SU-DHL-6 (cell line): ENCODE data around the gene RAB3C.

Experiments used
- H2AFZ ChIP-seq: fragments of 200-600 bp; sonication (generic); 2 replicates; pipeline ENCODE4 v1.6.1; 2014; ENCODE audit warnings: low read depth, mild to moderate bottlenecking, moderate library complexity, mixed read lengths, antibody characterized with exemption, low read length; ENCODE audit not compliant: severe bottlenecking
- H3F3A ChIP-seq: fragments of 200-600 bp; shearing (Covaris generic); 2 replicates; pipeline ENCODE4 v1.6.0; 2016; ENCODE audit warnings: antibody characterized with exemption, mild to moderate bottlenecking; ENCODE audit not compliant: insufficient read depth
- H3K27ac ChIP-seq: fragments of 200-600 bp; sonication (generic); 2 replicates; pipeline ENCODE4 v1.5.1; 2016; ENCODE audit warnings: low read depth, mild to moderate bottlenecking, low read length, moderate library complexity, mixed read lengths
- H3K27me3 ChIP-seq: fragments of 200-600 bp; sonication (generic), shearing (Covaris generic); 2 replicates; pipeline ENCODE4 v1.6.0; 2014; ENCODE audit warnings: mild to moderate bottlenecking, low read length
- H3K36me3 ChIP-seq: fragments of 200-600 bp; sonication (generic); 2 replicates; pipeline ENCODE4 v1.6.1; 2014; ENCODE audit warnings: mild to moderate bottlenecking, low read length, mixed read lengths
- H3K4me2 ChIP-seq: fragments of 300-600, 200-600 bp; shearing (Covaris generic), sonication (generic); 2 replicates; pipeline ENCODE4 v1.6.0; 2014; ENCODE audit warnings: low read length, low read depth, mild to moderate bottlenecking; ENCODE audit not compliant: poor library complexity, severe bottlenecking
- H3K4me3 ChIP-seq: fragments of 200-600 bp; sonication (generic); 2 replicates; pipeline ENCODE4 v1.5.1; 2014; ENCODE audit warnings: antibody characterized with exemption, low read length, mild to moderate bottlenecking, mixed read lengths; ENCODE audit not compliant: insufficient read depth, poor library complexity, severe bottlenecking
- H3K79me2 ChIP-seq: fragments of 200-600 bp; sonication (generic); 2 replicates; pipeline ENCODE4 v1.6.1; 2014; ENCODE audit warnings: mild to moderate bottlenecking, low read length, moderate library complexity; ENCODE audit not compliant: insufficient read depth
- H3K9ac ChIP-seq: fragments of 200-600 bp; sonication (generic); 2 replicates; pipeline ENCODE4 v1.7.0; 2014; ENCODE audit warnings: mild to moderate bottlenecking, low read length
- H3K9me2 ChIP-seq: fragments of 200-600 bp; sonication (generic); replicated peaks from 2 replicates; pipeline ENCODE4 v1.6.1; 2014; ENCODE audit warnings: low read length; ENCODE audit not compliant: insufficient read depth
- H3K9me3 ChIP-seq: fragments of 200-600 bp; sonication (generic); 2 replicates; pipeline ENCODE4 v1.6.1; 2014; ENCODE audit warnings: low read length, mixed read lengths; ENCODE audit not compliant: insufficient read depth
- H4K20me1 ChIP-seq: fragments of 200-600 bp; sonication (generic); 2 replicates; pipeline ENCODE4 v1.6.1; 2014; ENCODE audit warnings: low read depth, mild to moderate bottlenecking, antibody characterized with exemption, low read length, moderate library complexity, mixed read lengths
- CTCF ChIP-seq: fragments of 200-600 bp; sonication (generic); IDR thresholded peaks from one replicate; pipeline ENCODE4 v1.5.1; 2017; ENCODE audit warnings: antibody characterized with exemption, mild to moderate bottlenecking, low read length, moderate library complexity; ENCODE audit not compliant: insufficient read depth, poor library complexity, severe bottlenecking
- EZH2phosphoT487 ChIP-seq: fragments of 200-600 bp; sonication (generic), shearing (Covaris generic); conservative IDR thresholded peaks from 2 replicates; pipeline ENCODE4 v1.6.1; 2018; ENCODE audit warnings: mild to moderate bottlenecking, antibody characterized with exemption, low read length, moderate library complexity, mixed read lengths

The RAB3C gene

GRCh38 chr5:58898538-58898937 is 315.7 kb downstream of the RAB3C start:
- Histone ChIP-seq H3K9me3 (no peaks in the 10 kb centered on the region), H3K27me3 (no peaks in the 10 kb centered on the region), H3K79me2 (no peaks in the 10 kb centered on the region)

GRCh38 chr5:58901271-58901670 is 318.4 kb downstream of the RAB3C start:
- no peaks in the 10 kb centered on the region for H3K27me3 ChIP-seq
- no peaks in the 10 kb centered on the region for H3K9me3 ChIP-seq
- no peaks in the 10 kb centered on the region for H4K20me1 ChIP-seq
- H3K36me3 ChIP-seq, result no peaks in the 10 kb centered on the region
- H3K4me2 ChIP-seq, result no peak overlapping the region
- H3K9ac ChIP-seq, result no peak overlapping the region
- no peak overlapping the region for H3K27ac ChIP-seq
- H3K79me2 ChIP-seq, result no peaks in the 10 kb centered on the region
- no peak overlapping the region for H2AFZ ChIP-seq
- H3K4me3 ChIP-seq, result no peak overlapping the region
- H3K9me2 ChIP-seq, result no peaks in the 10 kb centered on the region
- H3F3A ChIP-seq, result no peaks in the 10 kb centered on the region
- TF ChIP-seq CTCF, result no peak
- TF ChIP-seq EZH2phosphoT487, result no peak

More at GRCh38 chr5:58898538-58898937, 315.7 kb downstream of the RAB3C start:
- Histone ChIP-seq H3K4me2 (no peak overlapping the region), H3K9ac (no peak overlapping the region), H3K27ac (no peak overlapping the region), H3K9me2 (no peaks in the 10 kb centered on the region), H3K4me3 (no peak overlapping the region), H4K20me1 (no peaks in the 10 kb centered on the region), H3F3A (no peaks in the 10 kb centered on the region), H2AFZ (no peak overlapping the region), H3K36me3 (no peaks in the 10 kb centered on the region)
- TF ChIP-seq CTCF (no peak), EZH2phosphoT487 (no peak)

GRCh38 chr5:58902305-58902704 is 319.4 kb downstream of the RAB3C start:
- Histone ChIP-seq H2AFZ (no peak overlapping the region), H3K4me2 (no peak overlapping the region), H3K9me3 (no peaks in the 10 kb centered on the region), H3K9me2 (no peaks in the 10 kb centered on the region), H3K27me3 (no peaks in the 10 kb centered on the region), H4K20me1 (no peaks in the 10 kb centered on the region), H3K27ac (no peak overlapping the region), H3F3A (no peaks in the 10 kb centered on the region), H3K36me3 (no peaks in the 10 kb centered on the region), H3K79me2 (no peaks in the 10 kb centered on the region), H3K9ac (no peak overlapping the region), H3K4me3 (no peak overlapping the region)
- TF ChIP-seq CTCF, result no peak

GRCh38 chr5:58902765-58903164 is 319.9 kb downstream of the RAB3C start:
- Histone ChIP-seq H3K9me3 (no peaks in the 10 kb centered on the region), H3K9me2 (no peaks in the 10 kb centered on the region), H3K36me3 (no peaks in the 10 kb centered on the region), H3K4me2 (no peak overlapping the region), H2AFZ (no peak overlapping the region), H3K9ac (no peak overlapping the region), H3F3A (no peaks in the 10 kb centered on the region), H3K27ac (no peak overlapping the region), H4K20me1 (no peaks in the 10 kb centered on the region), H3K79me2 (no peaks in the 10 kb centered on the region), H3K27me3 (no peaks in the 10 kb centered on the region), H3K4me3 (no peak overlapping the region)
- TF ChIP-seq CTCF (no peak), EZH2phosphoT487 (no peak)
